Loucy (cell line): Measurements from ENCODE around the gene CNPY3.

ENCODE experiments used
- H2AFZ ChIP-seq: fragments of 200-600 bp; sonication (generic); 2 replicates; pipeline ENCODE4 v1.6.0; 2016; ENCODE audit warnings: antibody characterized with exemption, mild to moderate bottlenecking, low read length, moderate library complexity
- H3F3A ChIP-seq: fragments of 200-600 bp; 2 replicates; pipeline ENCODE4 v1.6.0; 2016; ENCODE audit warnings: antibody characterized with exemption, low read depth, mild to moderate bottlenecking
- H3K27me3 ChIP-seq: fragments of 200-600 bp; sonication (generic); 2 replicates; pipeline ENCODE4 v1.6.1; 2014; ENCODE audit warnings: low read length, mild to moderate bottlenecking; ENCODE audit not compliant: insufficient read depth, poor library complexity, severe bottlenecking
- H3K36me3 ChIP-seq: fragments of 200-600 bp; sonication (generic); 2 replicates; pipeline ENCODE4 v1.6.1; 2016; ENCODE audit warnings: low read length; ENCODE audit not compliant: insufficient read depth
- H3K4me1 ChIP-seq: fragments of 200-600 bp; sonication (generic); 2 replicates; pipeline ENCODE4 v1.5.1; 2014; ENCODE audit warnings: low read length, mild to moderate bottlenecking; ENCODE audit not compliant: insufficient read depth, poor library complexity, severe bottlenecking
- H3K4me2 ChIP-seq: fragments of 200-600 bp; sonication (generic); 2 replicates; pipeline ENCODE4 v1.6.0; 2014; ENCODE audit warnings: antibody characterized with exemption, low read length, low read depth, mild to moderate bottlenecking; ENCODE audit not compliant: poor library complexity, severe bottlenecking
- H3K4me3 ChIP-seq: fragments of 200-600 bp; sonication (generic); 2 replicates; pipeline ENCODE4 v1.5.1; 2014; ENCODE audit warnings: low read length, mild to moderate bottlenecking, mixed read lengths; ENCODE audit not compliant: poor library complexity, severe bottlenecking
- H3K79me2 ChIP-seq: fragments of 200-600 bp; sonication (generic); 2 replicates; pipeline ENCODE4 v1.6.1; 2014; ENCODE audit warnings: low read length; ENCODE audit not compliant: insufficient read depth
- H3K9ac ChIP-seq: fragments of 200-600 bp; sonication (generic); 2 replicates; pipeline ENCODE4 v1.6.0; 2014; ENCODE audit warnings: mild to moderate bottlenecking, low read depth, low read length, moderate library complexity; ENCODE audit not compliant: poor library complexity, severe bottlenecking
- H3K9me2 ChIP-seq: fragments of 200-600 bp; sonication (generic); replicated peaks from 2 replicates; pipeline ENCODE4 v1.6.1; 2016; ENCODE audit warnings: low read depth, low read length, mixed read lengths
- H3K9me3 ChIP-seq: fragments of 200-600 bp; sonication (generic); 2 replicates; pipeline ENCODE4 v1.6.1; 2014; ENCODE audit warnings: mild to moderate bottlenecking, antibody characterized with exemption, low read length, low read depth; ENCODE audit not compliant: insufficient read depth
- H4K20me1 ChIP-seq: fragments of 200-600 bp; sonication (generic); 2 replicates; pipeline ENCODE4 v1.6.0; 2014; ENCODE audit warnings: antibody characterized with exemption, low read length, mild to moderate bottlenecking; ENCODE audit not compliant: insufficient read depth, poor library complexity, severe bottlenecking
- CTCF ChIP-seq: fragments of 200-600 bp; sonication (generic); conservative IDR thresholded peaks from 2 replicates; pipeline ENCODE4 v1.5.1; 2014; ENCODE audit warnings: mild to moderate bottlenecking, antibody characterized with exemption, low read length
- EZH2phosphoT487 ChIP-seq: fragments of 200-600 bp; IDR thresholded peaks from 2 replicates; pipeline ENCODE4 v1.6.1; 2018; ENCODE audit warnings: antibody characterized with exemption, mild to moderate bottlenecking, moderate library complexity, borderline replicate concordance

The CNPY3 gene

GRCh38 chr6:42923666-42924065, 5.6 kb upstream of the CNPY3 start:
- Histone ChIP-seq H3F3A (peaks cover 4% of the 10 kb centered on the region), H3K27me3 (no peaks in the 10 kb centered on the region), H3K9me2 (no peaks in the 10 kb centered on the region), H3K4me3 (no peak overlapping the region), H3K4me2 (no peak overlapping the region), H4K20me1 (no peaks in the 10 kb centered on the region), H3K79me2 (no peaks in the 10 kb centered on the region), H3K9me3 (no peaks in the 10 kb centered on the region), H3K9ac (no peak overlapping the region), H3K36me3 (no peaks in the 10 kb centered on the region), H2AFZ (no peak overlapping the region), H3K4me1 (peaks cover 7% of the 10 kb centered on the region)
- TF ChIP-seq EZH2phosphoT487 (no peak), CTCF (no peak)

- TF ChIP-seq EZH2phosphoT487 (no peak), CTCF (no peak)
- Histone ChIP-seq H3K27me3 (no peaks in the 10 kb centered on the region), H2AFZ (no peak overlapping the region), H3F3A (peaks cover 14% of the 10 kb centered on the region), H4K20me1 (peaks cover 3% of the 10 kb centered on the region), H3K79me2 (peaks cover under 1% of the 10 kb centered on the region; the same call in 1 of the 2 replicates), H3K4me3 (no peak overlapping the region), H3K9me2 (no peaks in the 10 kb centered on the region), H3K4me2 (no peak overlapping the region), H3K36me3 (no peaks in the 10 kb centered on the region), H3K9ac (no peak overlapping the region), H3K4me1 (peaks cover 9% of the 10 kb centered on the region), H3K9me3 (no peaks in the 10 kb centered on the region)
Observed at GRCh38 chr6:42925248-42925857, 3.9 kb upstream of the CNPY3 start.

GRCh38 chr6:42929821-42930360, 611 bp downstream of the CNPY3 start:
- Histone ChIP-seq H3K27me3 (no peaks in the 10 kb centered on the region), H3K4me2 (peak overlapping the region; percentile 81), H3K9me3 (no peaks in the 10 kb centered on the region), H3K79me2 (peaks cover 46% of the 10 kb centered on the region), H4K20me1 (peaks cover 42% of the 10 kb centered on the region), H3K4me3 (peak overlapping the region; percentile 90), H3F3A (peaks cover 18% of the 10 kb centered on the region), H3K36me3 (peaks cover 9% of the 10 kb centered on the region; the same call in 1 of the 2 replicates), H2AFZ (peak overlapping the region; percentile 76), H3K9me2 (no peaks in the 10 kb centered on the region), H3K9ac (peak overlapping the region; percentile 97), H3K4me1 (peaks cover 45% of the 10 kb centered on the region)
- TF ChIP-seq CTCF (no peak), EZH2phosphoT487 (no peak)
